K562 (cell line): ENCODE measurements around the gene MYO1F. TPM values are rescaled to one million over a fixed set of nuclear protein-coding genes. Genes with fewer than 3 reads are reported as not detected.
"Not testable (repeated sequence)": the region's sequence is repeated elsewhere in the genome, so short reads cannot be mapped to it uniquely, and the experiment has no call there.

ENCODE experiments used
- ARNT ChIP-seq, 2 experiments: fragments of 450-650 bp; IDR thresholded peaks; 2 replicates each; pipeline ENCODE4 v1.6.1; 2016; ENCODE audit warnings: mild to moderate bottlenecking in 1 of 2
- ASH1L ChIP-seq: fragments of 450-650 bp; IDR thresholded peaks from 2 replicates; pipeline ENCODE4 v1.6.1; 2018; ENCODE audit warnings: borderline replicate concordance, mild to moderate bottlenecking, low read depth; ENCODE audit not compliant: partially characterized antibody
- GTF2E2 ChIP-seq: fragments of 200-800 bp; sonication (Bioruptor generic); IDR thresholded peaks from 2 replicates; pipeline ENCODE4 v1.6.1; 2016; ENCODE audit warnings: missing genetic modification characterization, missing compliant biosample characterization
- MIER1 ChIP-seq: fragments of 450-650 bp; IDR thresholded peaks from 2 replicates; pipeline ENCODE4 v1.6.1; 2016; ENCODE audit warnings: antibody characterized with exemption, mild to moderate bottlenecking, low read depth
- SMARCA5 ChIP-seq: fragments of 450-650 bp; IDR thresholded peaks from 2 replicates; pipeline ENCODE4 v1.6.1; 2016
- TOE1 ChIP-seq, 2 experiments: fragments of 450-650 bp in 1 of 2; sonication (generic) in 1 of 2; formaldehyde crosslinking in 1 of 2; IDR thresholded peaks; 2 replicates each; pipeline versions ENCODE4 v1.7.1 to v1.8.0; 2016 to 2022; ENCODE audit warnings: borderline replicate concordance in 2 of 2, mild to moderate bottlenecking in 2 of 2, antibody characterized with exemption in 1 of 2, inconsistent platforms in 1 of 2, low read depth in 1 of 2, missing genetic modification reagents in 1 of 2, moderate library complexity in 1 of 2
- ZBTB2 ChIP-seq: fragments of 450-650 bp; IDR thresholded peaks from 2 replicates; pipeline ENCODE4 v1.6.1; 2016; ENCODE audit warnings: antibody characterized with exemption
- ZBTB33 ChIP-seq: sonication (generic); formaldehyde crosslinking; IDR thresholded peaks from 2 replicates; pipeline ENCODE4 v1.8.1; 2023; ENCODE audit warnings: mild to moderate bottlenecking, missing genetic modification reagents
- polyA plus RNA-seq, 8 experiments: library from polyadenylated mRNA; depleted of rRNA in 4 of 8; stranded (reverse) in 5 of 8; unstranded in 3 of 8; fragments of >200 nt; fragmentation: Nextera tagmentation in 2 of 8; fragmentation: Illumina TruSeq in 1 of 8; extraction: Ambion mirVana in 2 of 8; extraction: Trizol in 1 of 8; gene quantifications; 2 replicates each; pipeline versions ENCODE4 v1.2.1 to v1.2.3, GENCODE V29; 2011 to 2014; ENCODE audit warnings: inconsistent platforms in 1 of 8, missing spikeins in 1 of 8
- total RNA-seq, 7 experiments: library from RNA; depleted of rRNA in 6 of 7; stranded (reverse); fragments of >200 nt in 6 of 7; fragmentation: Illumina TruSeq in 2 of 7; extraction: Trizol in 2 of 7; gene quantifications; 2 replicates each; pipeline versions ENCODE4 v1.2.1 to v1.2.3, GENCODE V29; 2011 to 2021; ENCODE audit warnings: low replicate concordance in 1 of 7

The MYO1F gene
- total and polyA plus RNA-seq, 9 of the 15 experiments (the other 6 are each of a cell fraction or from before 2014, with no cell fraction given): 0.78 to 9.4 (median 4.3) TPM

DNA sequence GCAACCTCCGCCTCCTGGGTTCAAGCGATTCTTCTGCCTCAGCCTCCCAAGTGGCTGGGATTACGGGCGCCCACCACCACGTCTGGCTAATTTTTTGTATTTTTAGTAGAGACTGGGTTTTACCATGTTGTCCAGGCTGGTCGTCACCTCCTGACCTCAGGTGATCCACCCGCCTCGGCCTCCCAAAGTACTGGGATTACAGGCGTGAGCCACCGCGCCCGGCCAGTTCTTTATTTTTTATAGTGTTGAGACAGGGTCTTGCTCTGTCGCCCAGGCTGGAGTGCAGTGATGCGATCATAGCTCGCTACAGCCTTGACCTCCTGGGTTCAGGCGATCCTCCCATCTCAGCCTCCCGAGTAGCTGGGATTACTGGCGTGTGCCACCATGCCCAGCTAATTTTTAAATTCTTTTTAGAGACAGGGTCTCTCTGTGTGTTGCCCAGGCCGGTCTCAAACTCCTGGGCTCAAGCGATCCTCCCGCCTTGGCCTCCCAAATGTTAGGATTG, 62.7 kb downstream of the MYO1F start (continued):
- TF ChIP-seq ZBTB33 (CRISPR knock-in tag) (0 out of 2 replicates have a peak, but pooled peaks have one; percentile 12), ZBTB2 (0 out of 2 replicates have a peak, but pooled peaks have one; percentile 6), GTF2E2 (0 out of 2 replicates have a peak, but pooled peaks have one; percentile 3), SMARCA5 (0 out of 2 replicates have a peak, but pooled peaks have one; percentile 27), ARNT (IDR thresholded peaks at IDR 0.05) (0 out of 4 replicates have a peak, but pooled peaks of 1 of the 2 experiments have one; percentile 31), ASH1L (peak; percentile 2), TOE1 (IDR thresholded peaks at IDR 0.05; ENCODE audit: borderline replicate concordance) (0 out of 2 replicates have a peak, but pooled peaks have one; percentile 2), MIER1 (peak; percentile 57; the same call in 1 of the 2 replicates)
- TF ChIP-seq TOE1 (CRISPR knock-in tag; IDR thresholded peaks at IDR 0.05; ENCODE audit: borderline replicate concordance, low read depth): not testable (repeated sequence)
